Measurements from ENCODE around the gene CD22.

Gene CD22

DNA sequence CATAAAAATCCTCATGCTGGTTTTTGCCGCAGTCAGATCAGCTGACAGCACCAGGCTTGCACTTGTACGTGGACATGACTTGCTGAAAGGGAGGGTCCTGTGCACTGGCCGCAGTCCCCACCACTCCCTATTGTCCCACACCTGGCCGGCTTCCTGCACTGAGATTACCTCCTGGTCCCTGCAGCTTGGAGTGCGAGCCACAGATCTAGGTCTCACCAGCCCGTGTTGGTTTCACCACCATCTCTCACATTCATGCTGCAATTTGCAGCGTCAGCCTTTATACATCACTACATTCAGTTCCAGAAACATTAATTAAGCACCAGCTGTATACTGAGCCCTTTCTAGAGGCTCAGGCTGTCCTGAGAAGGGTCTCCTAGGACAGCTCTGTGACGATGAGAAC lies 15.0 kb upstream of the CD22 start:
- no peak for DNase-seq (ENCODE audit: low read depth)

GRCh38 chr19:35314858-35315470 lies 14.0 kb upstream of the CD22 start:
- no peak for DNase-seq (ENCODE audit: low read depth)

- DNase-seq (ENCODE audit: low read depth), result no peak
Observed at GRCh38 chr19:35315883-35316282, 13.1 kb upstream of the CD22 start.

DNA sequence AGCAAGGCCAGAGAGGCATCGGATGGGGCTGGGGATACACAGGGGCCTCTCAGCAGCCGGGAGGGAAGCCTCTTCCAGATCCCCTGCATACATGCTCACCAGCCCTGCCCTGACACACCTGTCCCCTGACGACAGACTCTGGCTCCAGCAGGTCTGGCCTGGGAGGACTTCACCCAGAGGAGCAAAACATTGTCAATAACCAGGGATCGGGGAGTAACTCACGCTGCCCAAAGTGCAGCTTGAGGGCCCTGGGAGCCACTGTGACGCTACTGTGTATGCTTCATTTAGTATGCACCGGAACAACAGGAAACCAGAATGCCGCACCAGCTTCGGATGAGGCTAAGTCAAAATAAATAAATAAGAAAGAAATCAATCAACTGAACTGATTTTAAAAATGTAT lies 12.4 kb upstream of the CD22 start:
- no peak for DNase-seq (ENCODE audit: low read depth)

DNA sequence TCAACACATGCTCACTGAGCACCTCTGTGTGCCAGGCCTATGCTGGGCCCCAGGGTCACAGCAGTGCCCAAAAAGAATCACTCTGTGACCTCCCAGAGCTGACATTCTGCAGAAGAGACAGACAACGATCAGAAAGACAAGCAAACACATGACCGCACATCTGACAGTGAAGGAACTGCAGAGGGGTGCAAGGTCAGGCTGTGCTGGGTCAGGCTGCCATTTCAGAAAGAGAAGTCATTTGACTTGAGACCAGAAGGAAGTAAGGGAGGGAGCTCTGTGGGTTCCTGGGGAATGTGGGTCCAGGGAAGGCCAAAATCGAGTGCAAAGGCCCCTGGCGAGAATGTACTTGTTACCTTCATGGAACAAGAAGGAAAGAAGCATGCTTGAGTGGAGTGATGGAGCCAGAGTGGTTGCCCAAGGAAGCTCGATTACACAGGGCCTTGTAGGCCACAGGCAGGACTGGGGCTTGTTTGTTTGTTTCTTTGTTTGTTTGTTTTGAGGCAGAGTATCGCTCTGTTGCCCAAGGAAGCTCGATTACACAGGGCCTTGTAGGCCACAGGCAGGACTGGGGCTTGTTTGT lies 11.4 kb upstream of the CD22 start:
- no peak for DNase-seq (ENCODE audit: low read depth)

DNA sequence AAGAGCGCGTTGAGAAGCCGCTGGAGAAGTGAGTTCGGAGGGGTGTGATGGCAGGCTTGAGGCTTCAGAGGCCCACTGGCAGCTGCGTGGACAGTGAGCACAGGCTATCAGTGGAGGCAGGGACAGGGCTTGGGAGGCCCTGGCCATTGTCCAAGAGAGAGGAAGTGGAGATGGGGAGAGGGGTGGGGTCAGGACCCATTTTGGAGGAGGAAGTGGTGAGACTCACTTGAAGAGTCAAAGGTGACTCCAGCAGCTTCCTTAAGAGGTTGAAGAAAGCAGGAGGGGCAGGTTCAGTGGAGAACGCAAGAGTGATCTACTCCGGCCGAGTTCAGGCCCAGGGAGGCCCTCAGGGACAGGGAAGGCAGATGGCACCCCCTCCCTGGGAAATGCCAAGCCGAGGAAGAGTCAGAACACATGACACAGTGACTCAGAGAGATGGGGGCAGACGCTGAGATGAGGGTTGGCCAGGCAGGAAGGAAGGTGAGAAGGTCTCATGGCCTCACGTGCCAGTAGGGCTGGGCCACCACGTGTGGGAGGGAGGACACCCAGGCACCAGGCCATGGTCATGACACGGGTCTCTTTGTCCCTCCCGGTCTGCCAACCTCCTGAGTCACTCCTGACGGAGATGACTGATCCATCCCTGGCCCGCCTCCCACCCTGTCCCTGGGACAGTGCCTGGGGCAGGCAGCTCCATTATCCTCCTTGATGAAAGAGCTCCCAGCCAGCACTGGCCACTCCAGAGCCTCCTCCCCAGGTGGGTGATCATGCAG lies 10.1 kb upstream of the CD22 start:
- DNase-seq (ENCODE audit: low read depth), result peak; percentile 13

DNA sequence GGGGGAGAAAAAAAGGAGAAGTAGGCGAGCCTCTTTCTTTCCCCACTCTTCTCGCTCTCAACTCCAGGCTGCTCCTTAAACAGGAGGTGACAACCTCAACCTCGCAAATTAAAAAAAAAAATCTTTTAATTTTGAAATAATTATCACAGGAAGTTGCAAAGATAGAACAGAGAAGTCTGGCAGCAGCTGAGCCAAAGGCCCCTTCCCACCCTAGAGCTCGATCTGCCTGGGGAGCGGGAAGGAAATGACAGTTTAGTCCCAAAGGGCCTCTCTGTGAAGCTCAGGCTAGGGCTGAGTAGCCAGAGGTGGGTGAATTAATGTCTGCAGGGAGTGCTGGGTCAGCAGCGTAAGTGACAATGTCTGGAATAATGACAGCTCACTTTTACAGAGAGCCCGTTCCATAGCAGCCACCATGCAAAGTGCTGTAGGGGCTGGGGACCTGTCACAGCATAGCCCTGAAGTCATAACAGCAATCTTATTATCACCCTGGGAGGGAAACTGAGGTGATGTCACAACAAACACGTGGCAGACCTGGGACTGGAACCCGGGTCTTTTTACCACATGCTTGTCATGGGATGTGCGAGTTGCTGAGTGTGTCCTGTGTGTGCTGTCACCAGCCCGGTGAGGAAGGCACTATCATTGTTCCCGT lies 8.8 kb upstream of the CD22 start:
- no peak for DNase-seq (ENCODE audit: low read depth)

DNA sequence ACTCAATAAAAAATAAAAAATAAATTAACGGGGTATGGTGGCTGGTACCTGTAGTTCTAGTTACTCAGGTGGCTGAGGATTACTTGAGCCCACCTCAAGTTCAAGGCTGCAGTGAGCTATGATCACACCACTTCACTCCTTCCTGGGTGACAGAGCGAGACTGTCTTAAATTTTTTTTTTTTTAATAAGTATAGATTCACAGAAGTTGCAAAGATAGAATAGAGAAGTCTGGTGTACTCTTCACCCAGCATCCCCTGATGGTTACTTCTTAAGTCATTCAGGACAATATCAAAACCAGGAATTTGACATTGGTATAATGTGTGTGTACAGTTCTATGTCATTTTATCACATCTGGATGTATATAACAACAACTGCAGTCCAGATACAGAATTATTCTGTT lies 7.7 kb upstream of the CD22 start:
- DNase-seq (ENCODE audit: low read depth), result no peak

- no peak for DNase-seq (ENCODE audit: low read depth)
Observed at GRCh38 chr19:35322014-35322413, 7.0 kb upstream of the CD22 start.

- DNase-seq (ENCODE audit: low read depth), result no peak
Observed at GRCh38 chr19:35327642-35328041, 1.3 kb upstream of the CD22 start.

- DNase-seq (ENCODE audit: low read depth), result no peak
Observed at GRCh38 chr19:35329323-35329722, 336 bp downstream of the CD22 start.

DNA sequence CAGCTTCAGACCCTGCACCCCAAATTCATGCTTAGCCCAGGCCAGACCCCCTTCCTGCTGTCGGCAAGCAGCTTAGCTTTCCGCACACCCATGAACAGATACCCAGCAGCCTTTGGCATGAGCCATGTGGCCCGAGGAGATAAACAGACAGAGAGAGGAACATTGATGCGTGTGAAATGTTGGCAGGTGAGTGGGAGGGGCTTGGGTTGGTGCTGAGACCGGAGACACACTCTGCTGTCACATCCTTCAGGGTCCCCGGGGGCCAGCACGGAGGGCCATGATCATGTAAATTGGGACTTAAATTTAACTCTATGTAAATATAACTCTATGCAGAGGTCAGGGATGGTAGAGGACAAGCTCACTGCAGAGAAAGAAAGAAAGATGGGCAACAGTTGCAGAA lies 1.5 kb downstream of the CD22 start:
- DNase-seq (ENCODE audit: low read depth), result no peak

GRCh38 chr19:35331551-35332214 lies 2.7 kb downstream of the CD22 start:
- DNase-seq (ENCODE audit: low read depth), result no peak

- DNase-seq (ENCODE audit: low read depth), result no peak
Observed at GRCh38 chr19:35332817-35333216, 3.8 kb downstream of the CD22 start.

- DNase-seq (ENCODE audit: low read depth), result no peak
Observed at GRCh38 chr19:35334144-35334753, 5.3 kb downstream of the CD22 start.

DNA sequence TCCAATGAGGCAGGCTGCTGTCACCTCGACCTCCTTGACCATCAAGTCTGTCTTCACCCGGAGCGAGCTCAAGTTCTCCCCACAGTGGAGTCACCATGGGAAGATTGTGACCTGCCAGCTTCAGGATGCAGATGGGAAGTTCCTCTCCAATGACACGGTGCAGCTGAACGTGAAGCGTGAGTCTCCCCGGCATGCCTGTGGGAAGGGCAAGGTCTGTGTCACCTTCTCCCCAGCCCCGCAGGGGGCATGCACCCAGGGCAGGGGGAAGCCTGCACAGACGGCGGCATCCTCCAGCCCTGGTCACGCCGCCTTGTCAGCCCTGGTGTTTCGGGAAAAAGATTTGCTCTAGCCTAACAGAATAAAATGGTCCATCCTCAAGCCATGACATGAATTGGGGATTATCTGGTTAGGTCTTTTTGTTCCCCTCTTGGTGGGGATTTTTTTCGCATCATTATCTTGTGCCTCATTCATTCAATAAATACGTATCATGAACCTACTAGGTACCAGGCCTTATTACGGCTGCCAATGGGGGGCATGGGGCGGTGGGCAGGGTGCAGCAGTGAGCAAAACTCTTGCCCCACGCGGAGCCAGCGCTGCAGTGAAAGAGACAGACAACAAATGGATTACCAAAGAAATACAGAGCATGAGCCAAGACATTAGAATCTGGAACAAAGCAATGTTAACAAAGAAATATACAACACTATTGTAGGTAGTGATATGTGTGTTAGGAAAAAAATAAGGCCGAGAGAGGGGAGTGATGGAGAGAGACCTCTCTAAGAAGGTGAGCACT lies 7.4 kb downstream of the CD22 start:
- DNase-seq (ENCODE audit: low read depth), result no peak

DNA sequence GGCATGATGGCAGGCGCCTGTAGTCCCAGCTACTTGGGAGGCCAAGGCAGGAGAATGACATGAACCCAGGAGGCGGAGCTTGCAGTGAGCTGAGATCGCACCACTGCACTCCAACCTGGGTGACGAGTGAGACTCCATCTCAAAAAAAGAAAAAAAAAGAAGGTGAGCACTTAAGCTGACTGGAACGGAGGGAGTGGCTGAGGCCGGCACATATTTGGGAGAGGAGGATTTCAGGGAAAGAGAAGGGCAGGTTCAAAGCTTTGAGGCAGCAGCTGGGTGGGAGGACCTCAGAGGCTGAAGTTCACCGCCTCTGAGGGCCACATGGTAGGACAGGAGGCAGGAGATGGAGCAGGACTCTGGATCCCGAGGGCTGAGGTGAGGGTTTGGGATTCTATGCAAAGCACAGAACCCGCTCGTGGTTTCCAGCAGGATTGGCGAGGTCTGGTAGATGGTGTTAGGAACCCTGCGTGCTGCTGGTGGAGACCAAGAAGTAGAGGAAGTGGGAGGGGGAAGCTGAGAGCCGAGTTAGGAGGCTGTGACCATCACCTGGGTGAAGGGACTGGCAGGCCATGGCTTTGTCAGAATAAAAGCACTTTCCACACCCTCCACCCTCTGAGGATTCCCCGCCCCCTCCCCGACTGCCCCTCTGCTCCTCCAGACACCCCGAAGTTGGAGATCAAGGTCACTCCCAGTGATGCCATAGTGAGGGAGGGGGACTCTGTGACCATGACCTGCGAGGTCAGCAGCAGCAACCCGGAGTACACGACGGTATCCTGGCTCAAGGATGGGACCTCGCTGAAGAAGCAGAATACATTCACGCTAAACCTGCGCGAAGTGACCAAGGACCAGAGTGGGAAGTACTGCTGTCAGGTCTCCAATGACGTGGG lies 8.4 kb downstream of the CD22 start:
- no peak for DNase-seq (ENCODE audit: low read depth)

GRCh38 chr19:35337984-35338296 lies 9.0 kb downstream of the CD22 start:
- DNase-seq (ENCODE audit: low read depth), result no peak

DNA sequence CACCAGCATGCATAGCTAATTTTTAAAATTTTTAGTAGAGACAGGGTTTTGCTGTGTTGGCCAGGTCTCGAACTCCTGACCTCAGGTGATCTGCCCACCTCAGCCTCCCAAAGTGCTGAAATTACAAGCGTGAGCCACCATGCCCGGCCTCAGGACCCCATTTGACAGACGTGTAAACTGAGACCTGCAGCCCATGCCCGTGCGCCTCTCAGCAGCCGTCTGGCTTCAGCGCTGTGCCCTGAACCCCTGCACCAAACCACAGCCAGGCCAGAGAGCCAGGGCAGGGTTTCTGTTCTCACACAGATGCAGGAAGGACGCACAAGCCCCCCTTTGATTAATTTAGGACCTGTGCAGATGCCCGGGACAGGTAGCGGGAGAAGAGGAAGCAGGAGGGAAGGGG lies 11.4 kb downstream of the CD22 start:
- no peak for DNase-seq (ENCODE audit: low read depth)

GRCh38 chr19:35341006-35341405 lies 12.0 kb downstream of the CD22 start:
- no peak for DNase-seq (ENCODE audit: low read depth)
